Keratinocyte (primary cell): ENCODE measurements around the gene PLEKHG4.

ENCODE experiments used
- EZH2 ChIP-seq: IDR thresholded peaks from one replicate; pipeline ENCODE4 v1.6.1; 2012; ENCODE audit warnings: inconsistent platforms, mild to moderate bottlenecking, low read length, moderate library complexity
- TF ChIP-seq, protein P1 (sequence below), 3 experiments: IDR thresholded peaks in 1 of 3; conservative IDR thresholded peaks in 1 of 3; optimal IDR thresholded peaks in 1 of 3; 2 replicates in 2 of 3; 3 replicates in 1 of 3; pipeline versions ENCODE3 to v1.5.1; 2011; ENCODE audit warnings: low read length in 3 of 3, mild to moderate bottlenecking in 3 of 3, moderate library complexity in 2 of 3, control low read depth in 1 of 3, inconsistent platforms in 1 of 3; ENCODE audit not compliant: insufficient read depth in 2 of 3; ENCODE audit errors: extremely low read depth in 1 of 3

DNA sequence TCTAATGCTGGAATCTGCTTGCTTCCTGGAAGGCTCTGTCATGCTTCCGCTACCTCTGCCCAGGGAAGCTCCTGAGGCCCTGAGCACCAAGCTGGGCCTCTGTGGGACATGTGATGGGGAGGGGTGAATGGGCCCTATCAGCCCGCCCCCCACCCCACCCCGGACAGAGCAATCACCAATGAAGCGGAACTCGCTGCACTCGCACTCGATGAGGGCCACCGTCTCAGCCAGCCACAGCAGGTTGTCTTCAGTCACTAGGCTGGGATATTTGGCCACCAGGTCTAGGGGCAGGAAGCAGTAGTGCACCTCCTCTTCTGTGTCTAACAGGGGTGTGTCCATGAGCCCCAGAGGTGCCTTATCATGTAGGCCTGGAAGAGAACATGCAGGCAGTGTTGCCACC, 23.6 kb downstream of the PLEKHG4 start:
- TF ChIP-seq, protein P1, sequence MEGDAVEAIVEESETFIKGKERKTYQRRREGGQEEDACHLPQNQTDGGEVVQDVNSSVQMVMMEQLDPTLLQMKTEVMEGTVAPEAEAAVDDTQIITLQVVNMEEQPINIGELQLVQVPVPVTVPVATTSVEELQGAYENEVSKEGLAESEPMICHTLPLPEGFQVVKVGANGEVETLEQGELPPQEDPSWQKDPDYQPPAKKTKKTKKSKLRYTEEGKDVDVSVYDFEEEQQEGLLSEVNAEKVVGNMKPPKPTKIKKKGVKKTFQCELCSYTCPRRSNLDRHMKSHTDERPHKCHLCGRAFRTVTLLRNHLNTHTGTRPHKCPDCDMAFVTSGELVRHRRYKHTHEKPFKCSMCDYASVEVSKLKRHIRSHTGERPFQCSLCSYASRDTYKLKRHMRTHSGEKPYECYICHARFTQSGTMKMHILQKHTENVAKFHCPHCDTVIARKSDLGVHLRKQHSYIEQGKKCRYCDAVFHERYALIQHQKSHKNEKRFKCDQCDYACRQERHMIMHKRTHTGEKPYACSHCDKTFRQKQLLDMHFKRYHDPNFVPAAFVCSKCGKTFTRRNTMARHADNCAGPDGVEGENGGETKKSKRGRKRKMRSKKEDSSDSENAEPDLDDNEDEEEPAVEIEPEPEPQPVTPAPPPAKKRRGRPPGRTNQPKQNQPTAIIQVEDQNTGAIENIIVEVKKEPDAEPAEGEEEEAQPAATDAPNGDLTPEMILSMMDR (optimal IDR thresholded peaks at IDR 0.05 in 1 of 3, IDR thresholded peaks at IDR 0.05 in 1 of 3, conservative IDR thresholded peaks at IDR 0.05 in 1 of 3; ENCODE audit: extremely low read depth in 1 of 3, insufficient read depth in 2 of 3, low read length in 3 of 3): no peak
- TF ChIP-seq EZH2: no peak
